HCT116 (cell line): ENCODE results near the gene SEMA7A. TPM values are rescaled to one million over a fixed set of nuclear protein-coding genes. Genes with fewer than 3 reads are reported as not detected.

ENCODE experiments used
- ATAC-seq: fragments of 200-7000 bp; cut with Tn5 transposase; 2 replicates; pipeline ENCODE4 v1.9.1; 2020; ENCODE audit warnings: mild to moderate bottlenecking, moderate library complexity
- BruUV-seq: library from RNA; stranded (reverse); fragments of 400-500 nt; replicated peaks from 2 replicates; lab custom pipeline; 2021; lab: Mats Ljungman, UMichigan
- CTCF ChIA-PET: fragments of 300-600 bp; sonication (Branson Sonifier 250); formaldehyde crosslinking; loops from one replicate; lab custom pipeline; 2021; ENCODE audit warnings: antibody characterized with exemption; lab: Charles Lee
- POLR2A ChIA-PET: fragments of 300-600, 350-600 bp; sonication (Branson Sonifier 250); formaldehyde crosslinking; loops from one replicate; lab custom pipeline; 2021; ENCODE audit warnings: antibody characterized with exemption; lab: Charles Lee
- RAD21 ChIA-PET, 2 experiments: fragments of 300-600 bp; sonication (Branson Sonifier 250); formaldehyde crosslinking; loops; one replicate each; lab custom pipeline; 2023; ENCODE audit warnings: low total read pairs in 2 of 2; ENCODE audit not compliant: uncharacterized antibody in 2 of 2, unreplicated experiment in 2 of 2, low non-redundant PET in 1 of 2; lab: Charles Lee
- DNase-seq: peaks from one replicate; pipeline ENCODE4 v3.0.0-alpha.2; 2010; ENCODE audit warnings: low read depth, low spot score
- H2AFZ ChIP-seq: fragments of 200-600 bp; shearing (Covaris generic), sonication (generic); 2 replicates; pipeline ENCODE4 v1.6.1; 2017; ENCODE audit warnings: low read depth, mixed run types, mixed read lengths, antibody characterized with exemption, low read length; ENCODE audit not compliant: poor library complexity, severe bottlenecking
- H3K27ac ChIP-seq: 2 replicates; pipeline ENCODE4 v1.5.1; 2012; ENCODE audit warnings: low read depth, low read length
- H3K27me3 ChIP-seq: fragments of 200-600 bp; sonication (generic); 2 replicates; pipeline ENCODE4 v1.6.1; 2016; ENCODE audit warnings: mixed run types, low read length, mixed read lengths; ENCODE audit not compliant: insufficient read depth
- H3K36me3 ChIP-seq, 2 experiments: fragments of 200-500 bp in 1 of 2; fragments of 200-600 bp in 1 of 2; sonication (Bioruptor generic) in 1 of 2; sonication (generic) in 1 of 2; 2 replicates each; pipeline versions ENCODE4 v1.5.1 to v1.6.1; 2014 to 2016; ENCODE audit warnings: low read length in 2 of 2, inconsistent platforms in 1 of 2, mixed read lengths in 1 of 2, mixed run types in 1 of 2; ENCODE audit not compliant: insufficient read depth in 2 of 2, control insufficient read depth in 1 of 2
- H3K4me1 ChIP-seq, 2 experiments: fragments of 200-600 bp in 1 of 2; sonication (generic) in 1 of 2; 2 replicates each; pipeline versions ENCODE4 v1.5.1 to v1.6.1; 2012 to 2017; ENCODE audit warnings: low read length in 2 of 2, inconsistent platforms in 1 of 2, mild to moderate bottlenecking in 1 of 2, mixed read lengths in 1 of 2, mixed run types in 1 of 2, moderate library complexity in 1 of 2; ENCODE audit not compliant: insufficient read depth in 2 of 2, control insufficient read depth in 1 of 2
- H3K4me2 ChIP-seq: fragments of 200-600 bp; sonication (generic); 2 replicates; pipeline ENCODE4 v1.6.1; 2017; ENCODE audit warnings: mixed run types, low read length, mixed read lengths
- H3K4me3 ChIP-seq, 2 experiments: fragments of 200-600 bp in 1 of 2; sonication (generic) in 1 of 2; replicated peaks in 1 of 2; 2 replicates each; pipeline ENCODE4 v1.5.1; 2011 to 2016; ENCODE audit warnings: low read length in 2 of 2, control low read depth in 1 of 2, low read depth in 1 of 2, mild to moderate bottlenecking in 1 of 2, mixed read lengths in 1 of 2, mixed run types in 1 of 2
- H3K79me2 ChIP-seq: fragments of 200-600 bp; sonication (generic); 2 replicates; pipeline ENCODE4 v1.6.1; 2017; ENCODE audit warnings: mild to moderate bottlenecking, mixed run types, low read length, moderate library complexity, mixed read lengths; ENCODE audit not compliant: insufficient read depth
- H3K9ac ChIP-seq: fragments of 200-600 bp; sonication (generic); 2 replicates; pipeline ENCODE4 v1.6.1; 2016; ENCODE audit warnings: low read length, mixed read lengths
- H3K9me2 ChIP-seq: fragments of 200-600 bp; sonication (generic), shearing (Covaris generic); 2 replicates; pipeline ENCODE4 v1.6.1; 2017; ENCODE audit warnings: mixed run types, mild to moderate bottlenecking, moderate library complexity; ENCODE audit not compliant: insufficient read depth
- H3K9me3 ChIP-seq, 2 experiments: fragments of 200-500 bp in 1 of 2; fragments of 200-600 bp in 1 of 2; sonication (Bioruptor generic) in 1 of 2; sonication (generic) in 1 of 2; 2 replicates each; pipeline ENCODE4 v1.6.1; 2014 to 2017; ENCODE audit warnings: low read length in 2 of 2, mixed read lengths in 2 of 2, inconsistent platforms in 1 of 2, low read depth in 1 of 2, mild to moderate bottlenecking in 1 of 2, mixed run types in 1 of 2, moderate library complexity in 1 of 2; ENCODE audit not compliant: control insufficient read depth in 1 of 2, insufficient read depth in 1 of 2
- H4K20me1 ChIP-seq: fragments of 200-600 bp; sonication (generic), shearing (Covaris generic); 2 replicates; pipeline ENCODE4 v1.6.1; 2017; ENCODE audit warnings: mixed run types, mild to moderate bottlenecking, moderate library complexity; ENCODE audit not compliant: insufficient read depth
- CBX3 ChIP-seq: IDR thresholded peaks from 2 replicates; pipeline ENCODE4 v1.6.1; 2012; ENCODE audit warnings: low read depth
- CEBPB ChIP-seq: IDR thresholded peaks from 2 replicates; pipeline ENCODE4 v1.6.1; 2012; ENCODE audit warnings: low read depth
- EGR1 ChIP-seq: IDR thresholded peaks from 2 replicates; pipeline ENCODE4 v1.6.1; 2012; ENCODE audit warnings: low read depth
- EZH2 ChIP-seq: fragments of 200-600 bp; sonication (generic); IDR thresholded peaks from 2 replicates; pipeline ENCODE4 v1.6.1; 2017; ENCODE audit warnings: antibody characterized with exemption, mixed run types
- EZH2phosphoT487 ChIP-seq: fragments of 200-600 bp; IDR thresholded peaks from 2 replicates; pipeline ENCODE4 v1.6.1; 2018; ENCODE audit warnings: antibody characterized with exemption, borderline replicate concordance
- JUND ChIP-seq: IDR thresholded peaks from 2 replicates; pipeline ENCODE4 v1.6.1; 2012
- POLR2A ChIP-seq: IDR thresholded peaks from 2 replicates; pipeline ENCODE4 v1.7.0; 2011; ENCODE audit warnings: borderline replicate concordance; ENCODE audit not compliant: insufficient read depth, insufficient read length; ENCODE audit errors: extremely low read depth
- POLR2AphosphoS5 ChIP-seq: IDR thresholded peaks from 2 replicates; pipeline ENCODE4 v1.6.1; 2011; ENCODE audit warnings: mild to moderate bottlenecking, low read depth, low read length, moderate library complexity
- RAD21 ChIP-seq: IDR thresholded peaks from 2 replicates; pipeline ENCODE4 v1.6.1; 2012; ENCODE audit warnings: low read depth, mild to moderate bottlenecking
- SRF ChIP-seq: IDR thresholded peaks from 2 replicates; pipeline ENCODE4 v1.6.1; 2012; ENCODE audit warnings: low read depth
- YY1 ChIP-seq: IDR thresholded peaks from 2 replicates; pipeline ENCODE4 v1.6.1; 2011; ENCODE audit warnings: low read length, low read depth, moderate library complexity, mild to moderate bottlenecking; ENCODE audit not compliant: insufficient replicate concordance; ENCODE audit errors: extremely low read depth
- ZNF274 ChIP-seq: fragments of 200-500 bp; sonication (Bioruptor generic); IDR thresholded peaks from 2 replicates; pipeline ENCODE4 v1.6.1; 2014; ENCODE audit warnings: mild to moderate bottlenecking, low read depth, low read length, inconsistent platforms
- intact Hi-C: fragments of 100-400 bp; cut with micrococcal nuclease; formaldehyde crosslinking; loops from 2 replicates; pipeline ENCODE4 v1.10.0; 2022
- total RNA-seq: library from RNA; stranded (reverse); gene quantifications from one replicate; pipeline ENCODE4 v1.2.1, GENCODE V29; 2021; ENCODE audit not compliant: unreplicated experiment
- TF ChIP-seq, protein P1 (sequence below), 3 experiments: fragments of 200-600 bp in 1 of 3; sonication (generic) in 1 of 3; IDR thresholded peaks in 2 of 3; conservative IDR thresholded peaks in 1 of 3; 2 replicates each; pipeline ENCODE4 v1.5.1; 2012 to 2017; ENCODE audit warnings: low read depth in 2 of 3, low read length in 2 of 3, antibody characterized with exemption in 1 of 3, borderline replicate concordance in 1 of 3, control low read depth in 1 of 3, mild to moderate bottlenecking in 1 of 3, mixed read lengths in 1 of 3, mixed run types in 1 of 3, moderate library complexity in 1 of 3; ENCODE audit not compliant: insufficient read depth in 1 of 3
- TF ChIP-seq, protein P2 (sequence below): IDR thresholded peaks from 2 replicates; pipeline ENCODE4 v1.6.1; 2012
- TF ChIP-seq, protein P3 (sequence below): IDR thresholded peaks from 2 replicates; pipeline ENCODE4 v1.6.1; 2011; ENCODE audit warnings: mild to moderate bottlenecking, low read length, moderate library complexity; ENCODE audit not compliant: insufficient replicate concordance; ENCODE audit errors: extremely low read depth

The SEMA7A gene
- total RNA-seq, 1 experiment from 2014 or later: 13.8 TPM

DNA sequence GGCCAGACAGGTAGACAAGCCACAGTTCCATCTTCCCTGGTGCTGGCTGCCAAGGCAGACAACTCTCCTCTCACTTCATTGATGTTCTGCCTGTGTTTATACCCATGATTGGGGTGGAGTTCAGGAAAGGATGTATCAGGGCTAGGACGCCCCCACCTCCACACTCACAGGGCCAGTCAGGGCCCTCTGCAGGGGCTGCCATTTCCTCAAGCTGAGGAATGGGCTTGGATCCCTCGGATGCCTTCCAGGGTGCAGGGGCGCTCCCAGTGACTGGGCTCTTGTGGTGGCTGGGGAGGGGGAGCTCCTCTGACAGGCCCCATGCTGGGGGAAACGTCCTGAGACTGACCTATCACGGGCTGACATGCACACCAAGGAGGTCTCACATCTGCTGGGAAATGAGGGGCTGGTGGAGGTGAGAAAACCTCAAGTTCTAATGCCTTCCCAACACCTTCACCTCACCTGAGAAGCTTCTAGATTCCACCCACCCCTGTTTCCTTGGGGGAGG is 31.4 kb downstream of the SEMA7A start:
- TF ChIP-seq, protein P1, sequence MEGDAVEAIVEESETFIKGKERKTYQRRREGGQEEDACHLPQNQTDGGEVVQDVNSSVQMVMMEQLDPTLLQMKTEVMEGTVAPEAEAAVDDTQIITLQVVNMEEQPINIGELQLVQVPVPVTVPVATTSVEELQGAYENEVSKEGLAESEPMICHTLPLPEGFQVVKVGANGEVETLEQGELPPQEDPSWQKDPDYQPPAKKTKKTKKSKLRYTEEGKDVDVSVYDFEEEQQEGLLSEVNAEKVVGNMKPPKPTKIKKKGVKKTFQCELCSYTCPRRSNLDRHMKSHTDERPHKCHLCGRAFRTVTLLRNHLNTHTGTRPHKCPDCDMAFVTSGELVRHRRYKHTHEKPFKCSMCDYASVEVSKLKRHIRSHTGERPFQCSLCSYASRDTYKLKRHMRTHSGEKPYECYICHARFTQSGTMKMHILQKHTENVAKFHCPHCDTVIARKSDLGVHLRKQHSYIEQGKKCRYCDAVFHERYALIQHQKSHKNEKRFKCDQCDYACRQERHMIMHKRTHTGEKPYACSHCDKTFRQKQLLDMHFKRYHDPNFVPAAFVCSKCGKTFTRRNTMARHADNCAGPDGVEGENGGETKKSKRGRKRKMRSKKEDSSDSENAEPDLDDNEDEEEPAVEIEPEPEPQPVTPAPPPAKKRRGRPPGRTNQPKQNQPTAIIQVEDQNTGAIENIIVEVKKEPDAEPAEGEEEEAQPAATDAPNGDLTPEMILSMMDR (IDR thresholded peaks at IDR 0.05 in 2 of 3, conservative IDR thresholded peaks at IDR 0.05 in 1 of 3; ENCODE audit: borderline replicate concordance in 1 of 3, insufficient read depth in 1 of 3, low read depth in 2 of 3, low read length in 2 of 3): no peak
- TF ChIP-seq EZH2phosphoT487 (no peak), ZNF274 (no peak), POLR2AphosphoS5 (no peak), JUND (no peak), EGR1 (no peak), CEBPB (no peak), EZH2 (no peak), CBX3 (no peak), POLR2A (no peak), SRF (no peak), RAD21 (no peak), YY1 (no peak)
- TF ChIP-seq, protein P2, sequence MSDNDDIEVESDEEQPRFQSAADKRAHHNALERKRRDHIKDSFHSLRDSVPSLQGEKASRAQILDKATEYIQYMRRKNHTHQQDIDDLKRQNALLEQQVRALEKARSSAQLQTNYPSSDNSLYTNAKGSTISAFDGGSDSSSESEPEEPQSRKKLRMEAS: no peak
- TF ChIP-seq, protein P3, sequence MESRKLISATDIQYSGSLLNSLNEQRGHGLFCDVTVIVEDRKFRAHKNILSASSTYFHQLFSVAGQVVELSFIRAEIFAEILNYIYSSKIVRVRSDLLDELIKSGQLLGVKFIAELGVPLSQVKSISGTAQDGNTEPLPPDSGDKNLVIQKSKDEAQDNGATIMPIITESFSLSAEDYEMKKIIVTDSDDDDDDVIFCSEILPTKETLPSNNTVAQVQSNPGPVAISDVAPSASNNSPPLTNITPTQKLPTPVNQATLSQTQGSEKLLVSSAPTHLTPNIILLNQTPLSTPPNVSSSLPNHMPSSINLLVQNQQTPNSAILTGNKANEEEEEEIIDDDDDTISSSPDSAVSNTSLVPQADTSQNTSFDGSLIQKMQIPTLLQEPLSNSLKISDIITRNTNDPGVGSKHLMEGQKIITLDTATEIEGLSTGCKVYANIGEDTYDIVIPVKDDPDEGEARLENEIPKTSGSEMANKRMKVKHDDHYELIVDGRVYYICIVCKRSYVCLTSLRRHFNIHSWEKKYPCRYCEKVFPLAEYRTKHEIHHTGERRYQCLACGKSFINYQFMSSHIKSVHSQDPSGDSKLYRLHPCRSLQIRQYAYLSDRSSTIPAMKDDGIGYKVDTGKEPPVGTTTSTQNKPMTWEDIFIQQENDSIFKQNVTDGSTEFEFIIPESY: no peak
- DNase-seq (no peak), ATAC-seq (no peak)
- ChIA-PET POLR2A (interaction anchor here (0.6 kb wide), 1 partner anchor 622 kb away, joined by 3 read pairs; no protein-coding TSS in a partner anchor), RAD21 (no interaction called here), CTCF (no interaction called here)
- Histone ChIP-seq H3K27ac (no peak overlapping the region), H2AFZ (no peak overlapping the region), H3K9me2 (no peaks in the 10 kb centered on the region), H3K79me2 (no peaks in the 10 kb centered on the region), H3K4me1 (peaks cover 52 to 81% of the 10 kb centered on the region in 2 experiments), H3K9ac (no peak overlapping the region), H4K20me1 (no peaks in the 10 kb centered on the region), H3K4me3 (no peak overlapping the region), H3K9me3 (no peaks in the 10 kb centered on the region), H3K4me2 (no peak overlapping the region), H3K36me3 (no peaks in the 10 kb centered on the region), H3K27me3 (no peaks in the 10 kb centered on the region)
- intact Hi-C loops: no loop called here
- no TSS peak for BruUV-seq
